Measurements from ENCODE around the gene ADPRH.

ADPRH gene

GRCh38 chr3:119619094-119619493 is 39.8 kb downstream of the ADPRH start:
- DNase-seq, result no peak
- in situ Hi-C loops (cut with HindIII; ENCODE audit: low pct_ligation_motif_present, low pct_unique_long_range_greater_than_20kb, low sequenced_read_pairs), result no loop called here

GRCh38 chr3:119620899-119621298 is 41.6 kb downstream of the ADPRH start:
- in situ Hi-C loops (cut with HindIII; ENCODE audit: low pct_ligation_motif_present, low pct_unique_long_range_greater_than_20kb, low sequenced_read_pairs), result no loop called here
- DNase-seq, result no peak

- DNase-seq, result no peak
- in situ Hi-C loops (cut with HindIII; ENCODE audit: low pct_ligation_motif_present, low pct_unique_long_range_greater_than_20kb, low sequenced_read_pairs), result no loop called here
Measured at GRCh38 chr3:119624002-119624720, 44.9 kb downstream of the ADPRH start.

GRCh38 chr3:119625451-119626153 is 46.3 kb downstream of the ADPRH start:
- in situ Hi-C loops (cut with HindIII; ENCODE audit: low pct_ligation_motif_present, low pct_unique_long_range_greater_than_20kb, low sequenced_read_pairs), result no loop called here
- DNase-seq, result no peak

- DNase-seq, result no peak
- in situ Hi-C loops (cut with HindIII; ENCODE audit: low pct_ligation_motif_present, low pct_unique_long_range_greater_than_20kb, low sequenced_read_pairs), result no loop called here
Measured at GRCh38 chr3:119626196-119626595, 46.9 kb downstream of the ADPRH start.

GRCh38 chr3:119627461-119627860 is 48.2 kb downstream of the ADPRH start:
- no peak for DNase-seq
- in situ Hi-C loops (cut with HindIII; ENCODE audit: low pct_ligation_motif_present, low pct_unique_long_range_greater_than_20kb, low sequenced_read_pairs), result no loop called here

- no peak for DNase-seq
- in situ Hi-C loops (cut with HindIII; ENCODE audit: low pct_ligation_motif_present, low pct_unique_long_range_greater_than_20kb, low sequenced_read_pairs), result no loop called here
Measured at GRCh38 chr3:119628390-119628789, 49.1 kb downstream of the ADPRH start.

- in situ Hi-C loops (cut with HindIII; ENCODE audit: low pct_ligation_motif_present, low pct_unique_long_range_greater_than_20kb, low sequenced_read_pairs), result no loop called here
- DNase-seq, result no peak
Measured at GRCh38 chr3:119628816-119629445, 49.6 kb downstream of the ADPRH start.

- no peak for DNase-seq
- in situ Hi-C loops (cut with HindIII; ENCODE audit: low pct_ligation_motif_present, low pct_unique_long_range_greater_than_20kb, low sequenced_read_pairs), result no loop called here
Measured at GRCh38 chr3:119630128-119630879, 51.0 kb downstream of the ADPRH start.

GRCh38 chr3:119630880-119631329 is 51.6 kb downstream of the ADPRH start:
- DNase-seq, result no peak
- in situ Hi-C loops (cut with HindIII; ENCODE audit: low pct_ligation_motif_present, low pct_unique_long_range_greater_than_20kb, low sequenced_read_pairs), result no loop called here

GRCh38 chr3:119631516-119631915 is 52.2 kb downstream of the ADPRH start:
- in situ Hi-C loops (cut with HindIII; ENCODE audit: low pct_ligation_motif_present, low pct_unique_long_range_greater_than_20kb, low sequenced_read_pairs), result no loop called here
- DNase-seq, result no peak

- in situ Hi-C loops (cut with HindIII; ENCODE audit: low pct_ligation_motif_present, low pct_unique_long_range_greater_than_20kb, low sequenced_read_pairs), result no loop called here
- DNase-seq, result no peak
Measured at GRCh38 chr3:119632216-119632615, 52.9 kb downstream of the ADPRH start.

GRCh38 chr3:119632829-119633228 is 53.5 kb downstream of the ADPRH start:
- in situ Hi-C loops (cut with HindIII; ENCODE audit: low pct_ligation_motif_present, low pct_unique_long_range_greater_than_20kb, low sequenced_read_pairs), result no loop called here

GRCh38 chr3:119635719-119636118 is 56.4 kb downstream of the ADPRH start:
- no peak for DNase-seq
- in situ Hi-C loops (cut with HindIII; ENCODE audit: low pct_ligation_motif_present, low pct_unique_long_range_greater_than_20kb, low sequenced_read_pairs), result no loop called here

More at GRCh38 chr3:119632829-119633228, 53.5 kb downstream of the ADPRH start:
- DNase-seq, result no peak

- in situ Hi-C loops (cut with HindIII; ENCODE audit: low pct_ligation_motif_present, low pct_unique_long_range_greater_than_20kb, low sequenced_read_pairs), result no loop called here
- no peak for DNase-seq
Measured at GRCh38 chr3:119636249-119636648, 57.0 kb downstream of the ADPRH start.

- in situ Hi-C loops (cut with HindIII; ENCODE audit: low pct_ligation_motif_present, low pct_unique_long_range_greater_than_20kb, low sequenced_read_pairs), result no loop called here
- no peak for DNase-seq
Measured at GRCh38 chr3:119636891-119637611, 57.8 kb downstream of the ADPRH start.

- peak; percentile 61 for DNase-seq
- in situ Hi-C loops (cut with HindIII; ENCODE audit: low pct_ligation_motif_present, low pct_unique_long_range_greater_than_20kb, low sequenced_read_pairs), result no loop called here
Measured at GRCh38 chr3:119637679-119638477, 58.6 kb downstream of the ADPRH start.

All from ACHN (cell line).